Prostate gland (tissue), 2 donors: ENCODE results near the gene PBRM1.

ENCODE experiments used
- POLR2A ChIP-seq: fragments of 450-650 bp; IDR thresholded peaks from one replicate; pipeline ENCODE4 v1.6.1; 2016; ENCODE audit warnings: antibody characterized with exemption, mild to moderate bottlenecking
- POLR2AphosphoS5 ChIP-seq: sonication (generic); formaldehyde crosslinking; IDR thresholded peaks from one replicate; pipeline ENCODE4 v1.6.1; 2017; ENCODE audit warnings: antibody characterized with exemption
- TF ChIP-seq, protein P1 (sequence below), 4 experiments: fragments of 200-600 bp in 2 of 4; fragments of 450-650 bp in 2 of 4; sonication (generic) in 2 of 4; IDR thresholded peaks; 1 replicate in 3 of 4; 2 replicates in 1 of 4; pipeline ENCODE4 v1.5.1; 2016 to 2019; ENCODE audit warnings: antibody characterized with exemption in 4 of 4, mild to moderate bottlenecking in 2 of 4, moderate library complexity in 2 of 4

DNA sequence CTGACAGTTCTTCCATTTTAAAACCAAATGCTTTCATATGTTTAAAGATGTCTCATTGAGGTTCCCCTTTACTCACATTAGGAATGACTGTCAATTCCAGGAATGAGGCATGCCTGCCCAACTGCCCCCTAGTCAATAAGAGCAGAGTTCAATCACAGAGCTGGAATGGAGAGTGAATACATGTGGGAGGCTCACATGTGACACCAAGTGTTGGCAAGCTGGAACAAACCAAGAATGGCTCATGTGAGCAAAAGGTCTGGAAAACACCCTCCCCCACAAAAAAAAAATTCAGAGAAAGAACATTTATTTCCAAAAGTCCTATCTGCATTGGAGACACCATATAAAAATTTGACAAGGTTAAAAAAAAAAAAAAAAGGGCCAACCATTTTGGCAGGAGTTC is 3.7 kb downstream of the PBRM1 start:
- no peak for TF ChIP-seq POLR2A
- TF ChIP-seq, protein P1, sequence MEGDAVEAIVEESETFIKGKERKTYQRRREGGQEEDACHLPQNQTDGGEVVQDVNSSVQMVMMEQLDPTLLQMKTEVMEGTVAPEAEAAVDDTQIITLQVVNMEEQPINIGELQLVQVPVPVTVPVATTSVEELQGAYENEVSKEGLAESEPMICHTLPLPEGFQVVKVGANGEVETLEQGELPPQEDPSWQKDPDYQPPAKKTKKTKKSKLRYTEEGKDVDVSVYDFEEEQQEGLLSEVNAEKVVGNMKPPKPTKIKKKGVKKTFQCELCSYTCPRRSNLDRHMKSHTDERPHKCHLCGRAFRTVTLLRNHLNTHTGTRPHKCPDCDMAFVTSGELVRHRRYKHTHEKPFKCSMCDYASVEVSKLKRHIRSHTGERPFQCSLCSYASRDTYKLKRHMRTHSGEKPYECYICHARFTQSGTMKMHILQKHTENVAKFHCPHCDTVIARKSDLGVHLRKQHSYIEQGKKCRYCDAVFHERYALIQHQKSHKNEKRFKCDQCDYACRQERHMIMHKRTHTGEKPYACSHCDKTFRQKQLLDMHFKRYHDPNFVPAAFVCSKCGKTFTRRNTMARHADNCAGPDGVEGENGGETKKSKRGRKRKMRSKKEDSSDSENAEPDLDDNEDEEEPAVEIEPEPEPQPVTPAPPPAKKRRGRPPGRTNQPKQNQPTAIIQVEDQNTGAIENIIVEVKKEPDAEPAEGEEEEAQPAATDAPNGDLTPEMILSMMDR (IDR thresholded peaks at IDR 0.05): no peak
- TF ChIP-seq POLR2AphosphoS5: no peak
